Muscle layer of duodenum (tissue), 2 donors: ENCODE data around the gene SSH3.

Experiments
- H3K27ac ChIP-seq: one replicate; pipeline ENCODE4 v1.7.0; 2013; ENCODE audit warnings: mild to moderate bottlenecking, low read length
- H3K27me3 ChIP-seq: one replicate; pipeline ENCODE4 v1.7.0; 2013; ENCODE audit warnings: low read depth, mild to moderate bottlenecking, control low read depth, low read length
- H3K36me3 ChIP-seq, 2 donors: one replicate each; pipeline ENCODE4 v1.7.0; 2013; ENCODE audit warnings: low read length in 2 of 2, control low read depth in 1 of 2, mild to moderate bottlenecking in 1 of 2; ENCODE audit not compliant: insufficient read depth in 2 of 2, control insufficient read depth in 1 of 2
- H3K4me1 ChIP-seq, 2 donors: one replicate each; pipeline ENCODE4 v1.7.0; 2013; ENCODE audit warnings: low read length in 2 of 2, mild to moderate bottlenecking in 2 of 2, control low read depth in 1 of 2, moderate library complexity in 1 of 2; ENCODE audit not compliant: insufficient read depth in 2 of 2, control insufficient read depth in 1 of 2
- H3K4me3 ChIP-seq, 2 donors: one replicate each; pipeline ENCODE4 v1.7.0; 2013; ENCODE audit warnings: low read length in 2 of 2, low read depth in 1 of 2, mild to moderate bottlenecking in 1 of 2
- H3K9me3 ChIP-seq, 2 donors: one replicate each; pipeline ENCODE4 v1.7.0; 2013; ENCODE audit warnings: low read length in 2 of 2, control low read depth in 1 of 2, mild to moderate bottlenecking in 1 of 2; ENCODE audit not compliant: control insufficient read depth in 1 of 2
- donor health status: healthy.

Gene SSH3

DNA sequence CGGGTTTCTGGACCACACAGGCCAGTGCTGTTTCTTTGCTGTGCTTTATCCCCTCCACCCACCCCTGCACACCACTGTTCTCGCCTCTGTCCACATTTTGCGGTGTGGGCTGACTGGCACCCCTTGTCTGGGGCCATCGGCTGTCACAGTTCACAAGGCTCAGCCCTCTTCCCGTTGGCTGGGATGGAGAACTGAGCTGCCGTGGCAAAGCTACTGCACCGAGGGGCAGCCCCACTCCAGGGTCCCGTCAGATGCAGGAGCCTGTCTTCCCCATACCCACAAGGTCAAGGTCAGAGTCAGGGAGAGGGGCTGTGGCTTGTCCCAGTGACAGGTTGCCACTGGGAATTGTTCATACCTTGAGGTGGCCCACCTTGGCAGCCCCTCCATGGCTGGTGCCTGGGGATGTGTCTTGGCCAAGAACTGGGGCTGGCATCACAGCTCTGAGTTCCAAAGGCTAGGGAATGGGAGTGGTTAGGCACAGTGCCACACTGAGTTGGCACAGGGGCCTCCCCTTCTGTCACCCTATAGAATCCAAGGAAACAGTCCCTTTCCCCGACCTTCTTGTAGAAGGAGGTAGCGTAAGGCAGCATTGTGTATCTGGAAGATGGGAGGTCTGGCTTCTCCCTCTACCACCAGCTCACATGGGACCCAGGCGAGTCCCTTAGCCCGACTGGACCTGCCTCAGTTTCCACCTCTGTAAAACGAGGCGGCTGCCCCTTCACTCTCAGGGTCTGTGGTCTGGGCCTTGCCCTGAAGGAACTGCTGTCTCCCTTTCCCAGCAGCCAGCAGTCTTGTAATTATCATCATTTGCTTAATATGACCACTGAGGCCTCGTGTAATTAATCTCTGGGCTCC is 33.7 kb upstream of the SSH3 start:
- peaks cover 35 to 79% of the 10 kb centered on the region in 2 donors for H3K4me1 ChIP-seq
- peak overlapping the region; percentile 51 to 55 for H3K4me3 ChIP-seq
- peak overlapping the region; percentile 88 for H3K27ac ChIP-seq
- H3K27me3 ChIP-seq = no peaks in the 10 kb centered on the region
- H3K9me3 ChIP-seq = no peaks in the 10 kb centered on the region
- no peaks in the 10 kb centered on the region for H3K36me3 ChIP-seq

DNA sequence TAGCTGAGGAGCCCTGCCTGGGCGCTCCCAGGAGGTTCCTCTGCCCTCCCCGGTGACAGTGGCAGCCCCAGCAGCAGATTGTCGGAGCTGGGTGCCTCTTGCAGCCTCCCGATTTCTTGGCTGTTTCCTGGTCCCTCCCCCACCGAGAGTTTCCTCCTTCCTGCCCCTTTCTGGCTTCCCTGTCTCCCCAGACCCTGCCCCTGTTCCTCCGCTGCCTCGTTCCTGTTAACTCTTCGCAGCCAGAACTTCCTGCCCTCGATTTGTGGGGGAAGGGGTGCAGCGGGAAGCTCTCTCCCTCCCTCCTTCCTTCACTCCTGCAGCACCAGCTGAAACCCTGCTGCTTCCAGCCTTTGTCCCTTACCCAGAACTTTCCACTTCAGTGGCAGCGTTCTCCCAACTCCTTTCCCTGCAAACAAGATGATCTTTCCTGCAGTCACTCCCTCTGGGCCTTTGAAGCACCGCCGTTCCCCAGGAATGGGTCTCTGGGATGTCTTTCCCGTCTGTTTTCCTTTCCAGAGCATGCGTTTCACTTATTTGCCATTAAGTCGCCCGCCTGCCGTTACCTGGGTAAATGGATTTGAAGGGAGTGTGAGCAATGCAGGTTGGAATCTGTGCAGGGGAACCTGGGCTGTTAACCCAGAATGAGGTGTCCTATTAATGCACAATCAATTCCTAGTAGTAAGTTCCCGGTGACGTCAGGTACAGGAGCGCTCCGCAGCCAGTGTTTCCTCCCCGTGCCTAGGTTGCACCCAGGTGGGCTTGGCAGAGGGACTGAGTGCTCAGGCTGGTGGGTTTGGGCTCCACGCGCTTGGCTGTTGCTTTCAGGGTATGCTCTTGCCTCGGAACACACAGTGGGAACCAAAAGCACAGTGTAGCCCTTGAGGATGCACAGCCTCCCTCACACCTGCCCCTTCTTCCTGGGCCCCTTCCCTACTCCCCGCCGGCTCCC is 32.8 kb upstream of the SSH3 start:
- H3K27me3 ChIP-seq = no peaks in the 10 kb centered on the region
- peak overlapping the region; percentile 51 to 55 for H3K4me3 ChIP-seq
- H3K36me3 ChIP-seq = no peaks in the 10 kb centered on the region
- no peaks in the 10 kb centered on the region for H3K9me3 ChIP-seq
- H3K27ac ChIP-seq = peak overlapping the region; percentile 88
- peaks cover 37 to 88% of the 10 kb centered on the region in 2 donors for H3K4me1 ChIP-seq

DNA sequence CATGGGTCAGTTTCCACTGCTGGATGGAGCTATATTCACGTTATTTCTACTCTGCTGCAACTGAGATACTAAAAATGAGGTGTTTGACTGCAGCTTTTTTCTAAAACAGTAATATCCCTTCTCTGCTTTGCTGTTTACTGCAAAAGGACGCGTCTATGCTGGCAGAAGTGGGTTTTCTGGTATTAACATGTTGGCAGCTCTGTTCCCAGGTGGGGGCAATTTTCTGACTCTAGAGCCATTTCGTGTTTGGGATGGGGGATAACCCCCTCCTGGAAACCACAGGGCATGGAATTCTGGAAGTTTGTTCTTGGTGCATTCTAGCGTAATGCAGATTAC is 32.2 kb upstream of the SSH3 start:
- Histone ChIP-seq H3K27me3 (no peaks in the 10 kb centered on the region), H3K36me3 (no peaks in the 10 kb centered on the region), H3K4me1 (peaks cover 39 to 91% of the 10 kb centered on the region in 2 donors), H3K4me3 (peak overlapping the region in 1 of 2 donors; percentile 55), H3K9me3 (no peaks in the 10 kb centered on the region), H3K27ac (peak overlapping the region; percentile 88)

- H3K27ac ChIP-seq = peak overlapping the region; percentile 14
- peaks cover 43 to 96% of the 10 kb centered on the region in 2 donors for H3K4me1 ChIP-seq
- no peaks in the 10 kb centered on the region for H3K27me3 ChIP-seq
- H3K36me3 ChIP-seq = no peaks in the 10 kb centered on the region
- H3K4me3 ChIP-seq = peak overlapping the region in 1 of 2 donors; percentile 22
- H3K9me3 ChIP-seq = no peaks in the 10 kb centered on the region
These were observed 31.6 kb upstream of the SSH3 start for GRCh38 chr11:67271541-67272284.

DNA sequence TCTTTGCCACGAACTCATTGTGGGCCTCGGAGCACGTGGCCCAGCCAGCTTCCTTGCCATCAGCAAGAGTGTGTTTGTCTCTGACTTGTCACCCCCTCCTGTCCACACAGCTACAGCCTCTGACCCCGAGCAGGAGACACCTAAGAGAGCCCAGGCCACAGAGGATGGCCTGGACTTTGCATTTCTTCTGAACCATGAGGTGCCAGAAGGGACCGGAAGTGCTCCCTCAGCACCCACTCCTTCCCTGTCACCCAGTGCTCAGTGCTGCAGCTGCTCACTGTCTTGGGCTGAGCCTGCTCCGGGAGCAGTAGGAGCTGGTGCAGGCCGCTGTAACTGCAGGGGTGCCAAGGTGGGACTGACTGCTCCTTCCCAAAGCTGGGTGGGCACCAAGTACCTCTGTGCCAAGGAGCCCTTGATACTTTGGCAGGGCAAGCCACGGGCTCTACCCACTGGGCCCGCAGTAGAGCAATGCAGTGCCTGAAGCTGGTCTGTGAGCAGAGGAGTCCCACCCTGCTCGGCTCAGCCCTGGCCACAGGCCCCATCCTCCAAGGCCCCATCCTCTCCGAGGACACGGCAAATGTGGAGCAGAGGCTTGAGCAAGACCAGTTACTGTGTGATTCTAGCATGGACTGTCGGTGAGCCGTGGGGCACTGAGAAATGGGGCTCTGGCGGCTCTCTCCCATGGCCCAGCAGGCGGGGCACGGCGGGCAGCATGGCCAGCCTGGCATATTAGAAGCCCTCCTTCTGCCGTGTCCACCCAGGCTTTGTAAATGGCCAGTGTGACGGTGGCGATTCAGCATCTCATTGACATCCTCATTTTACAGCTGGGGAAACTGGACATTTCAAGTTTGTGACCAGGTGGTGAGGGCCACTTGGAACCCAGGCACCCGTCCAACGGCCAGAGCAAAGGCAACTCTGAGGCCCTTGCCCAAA is 30.7 kb upstream of the SSH3 start:
- peak overlapping the region in 1 of 2 donors; percentile 22 for H3K4me3 ChIP-seq
- no peaks in the 10 kb centered on the region for H3K27me3 ChIP-seq
- peaks cover 43 to 99% of the 10 kb centered on the region in 2 donors for H3K4me1 ChIP-seq
- peak overlapping the region; percentile 29 for H3K27ac ChIP-seq
- H3K9me3 ChIP-seq = no peaks in the 10 kb centered on the region
- no peaks in the 10 kb centered on the region for H3K36me3 ChIP-seq

GRCh38 chr11:67273260-67273990 is 29.9 kb upstream of the SSH3 start:
- Histone ChIP-seq H3K4me1 (peaks cover 43 to 99% of the 10 kb centered on the region in 2 donors), H3K4me3 (no peak overlapping the region), H3K9me3 (no peaks in the 10 kb centered on the region), H3K27me3 (no peaks in the 10 kb centered on the region), H3K27ac (peak overlapping the region; percentile 29), H3K36me3 (no peaks in the 10 kb centered on the region)

GRCh38 chr11:67274768-67275605 is 28.3 kb upstream of the SSH3 start:
- Histone ChIP-seq H3K4me3 (no peak overlapping the region), H3K36me3 (peaks cover 10 to 11% of the 10 kb centered on the region in 2 donors), H3K27ac (peak overlapping the region; percentile 39), H3K27me3 (no peaks in the 10 kb centered on the region), H3K4me1 (peaks cover 34 to 86% of the 10 kb centered on the region in 2 donors), H3K9me3 (no peaks in the 10 kb centered on the region)

DNA sequence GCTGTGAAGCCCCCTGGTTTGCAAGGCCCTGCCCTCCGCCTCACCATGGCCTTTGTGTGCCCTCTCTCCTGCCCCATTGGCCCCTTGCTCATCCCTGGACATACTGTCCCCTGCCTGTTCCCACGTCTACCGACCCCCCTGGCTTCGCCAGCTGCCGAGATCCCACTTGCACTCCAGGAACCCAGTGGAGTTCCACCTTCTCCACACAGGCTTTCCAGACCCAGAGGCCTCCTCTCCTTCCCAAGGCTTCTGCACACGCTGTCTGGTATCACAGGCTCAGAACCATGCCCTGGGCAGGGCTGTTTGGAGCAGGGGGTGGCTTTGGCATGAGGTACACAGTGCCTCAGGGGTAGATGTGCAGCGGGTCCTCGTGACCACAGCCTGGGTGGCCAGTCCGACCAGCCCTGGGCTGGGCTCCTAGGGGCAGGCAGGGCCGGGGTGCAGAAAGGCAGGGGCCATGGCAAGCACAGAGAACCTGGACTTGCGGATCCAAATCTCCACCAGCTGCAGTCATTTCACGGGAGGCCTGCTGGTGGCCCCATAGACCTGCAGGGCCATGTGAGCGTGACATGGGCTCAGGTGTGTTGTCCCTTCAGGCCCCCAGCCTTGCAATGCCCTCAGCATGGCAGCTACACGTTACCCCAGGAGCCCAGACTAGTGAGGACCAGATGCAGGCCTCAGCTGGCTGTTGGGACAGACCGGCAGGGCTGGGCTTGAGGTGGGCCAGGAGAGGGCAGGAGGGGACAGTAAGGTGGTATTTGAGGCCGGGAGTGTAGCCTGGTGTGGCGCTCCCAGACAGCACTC is 27.5 kb upstream of the SSH3 start:
- Histone ChIP-seq H3K4me3 (no peak overlapping the region), H3K4me1 (peaks cover 26 to 78% of the 10 kb centered on the region in 2 donors), H3K27me3 (no peaks in the 10 kb centered on the region), H3K9me3 (no peaks in the 10 kb centered on the region), H3K36me3 (peaks cover 17 to 19% of the 10 kb centered on the region in 2 donors), H3K27ac (no peak overlapping the region)

DNA sequence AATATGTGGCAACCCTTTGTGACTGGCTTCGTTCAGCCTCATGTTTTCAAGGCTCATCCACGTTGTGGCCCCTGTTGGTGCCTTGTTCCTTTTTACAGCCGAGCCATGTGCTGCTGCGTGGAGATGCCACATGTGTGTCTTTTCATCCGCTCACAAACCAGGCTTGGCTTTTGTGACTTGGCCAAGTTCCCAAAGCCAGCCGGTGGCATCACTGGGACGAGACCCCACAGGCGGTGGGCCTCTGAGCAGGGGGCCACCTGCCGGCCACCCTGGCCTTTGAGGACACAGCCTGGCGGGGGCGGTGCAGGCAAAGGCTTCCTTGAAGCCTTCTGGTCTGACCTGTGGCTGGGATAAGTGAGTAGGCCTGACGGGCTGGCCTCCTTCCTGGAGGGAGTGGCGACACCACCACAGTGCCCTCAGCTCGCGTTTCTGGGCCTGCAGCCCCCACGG is 26.5 kb upstream of the SSH3 start:
- Histone ChIP-seq H3K27me3 (no peaks in the 10 kb centered on the region), H3K36me3 (peaks cover 22 to 29% of the 10 kb centered on the region in 2 donors), H3K9me3 (no peaks in the 10 kb centered on the region), H3K4me1 (peaks cover 21 to 68% of the 10 kb centered on the region in 2 donors), H3K4me3 (peak overlapping the region; percentile 43 to 46), H3K27ac (peak overlapping the region; percentile 90)
